Breast epithelium (tissue), 3 donors: ENCODE data around the gene PRR19.

ENCODE experiments used
- CTCF ChIP-seq, 3 donors: fragments of 450-650 bp; IDR thresholded peaks; one replicate each; pipeline ENCODE4 v1.5.1; 2016 to 2017; ENCODE audit warnings: antibody characterized with exemption in 3 of 3, mild to moderate bottlenecking in 3 of 3, moderate library complexity in 3 of 3
- POLR2A ChIP-seq: fragments of 450-650 bp; IDR thresholded peaks from one replicate; pipeline ENCODE4 v1.6.1; 2016; ENCODE audit warnings: antibody characterized with exemption, mild to moderate bottlenecking, moderate library complexity
- POLR2AphosphoS5 ChIP-seq, 3 donors: sonication (generic); formaldehyde crosslinking; IDR thresholded peaks; one replicate each; pipeline ENCODE4 v1.6.1; 2017; ENCODE audit warnings: antibody characterized with exemption in 3 of 3

- TF ChIP-seq CTCF (IDR thresholded peaks at IDR 0.05) (no peak), POLR2A (no peak), POLR2AphosphoS5 (IDR thresholded peaks at IDR 0.05) (no peak)
Measured at GRCh38 chr19:42273407-42274064, 28.4 kb upstream of the PRR19 start.
